ENCODE data around the gene IQCH.
"Not testable (repeated sequence)": the region's sequence is repeated elsewhere in the genome, so short reads cannot be mapped to it uniquely, and the experiment has no call there.

The IQCH gene

GRCh38 chr15:67246606-67247005 lies 8.0 kb upstream of the IQCH start:
- DNase-seq (ENCODE audit: low spot score): not testable (repeated sequence)

- no peak for DNase-seq (ENCODE audit: low spot score)
Observed at GRCh38 chr15:67248011-67248505, 6.5 kb upstream of the IQCH start.

- no peak for DNase-seq (ENCODE audit: low spot score)
Observed at GRCh38 chr15:67249830-67250229, 4.8 kb upstream of the IQCH start.

- DNase-seq (ENCODE audit: low spot score): no peak
Observed at GRCh38 chr15:67251318-67251717, 3.3 kb upstream of the IQCH start.

GRCh38 chr15:67253101-67253500 lies 1.5 kb upstream of the IQCH start:
- no peak for DNase-seq (ENCODE audit: low spot score)

GRCh38 chr15:67253549-67254237 lies 893 bp upstream of the IQCH start:
- DNase-seq (ENCODE audit: low spot score): no peak

GRCh38 chr15:67256051-67256450 lies 1.5 kb downstream of the IQCH start:
- no peak for DNase-seq (ENCODE audit: low spot score)

- DNase-seq (ENCODE audit: low spot score): not testable (repeated sequence)
Observed at GRCh38 chr15:67258412-67258811, 3.8 kb downstream of the IQCH start.

GRCh38 chr15:67259379-67259778 lies 4.8 kb downstream of the IQCH start:
- no peak for DNase-seq (ENCODE audit: low spot score)

GRCh38 chr15:67259806-67260205 lies 5.2 kb downstream of the IQCH start:
- DNase-seq (ENCODE audit: low spot score): no peak

GRCh38 chr15:67266870-67267269 lies 12.3 kb downstream of the IQCH start:
- DNase-seq (ENCODE audit: low spot score): no peak

GRCh38 chr15:67267440-67267839 lies 12.9 kb downstream of the IQCH start:
- DNase-seq (ENCODE audit: low spot score): no peak

- DNase-seq (ENCODE audit: low spot score): no peak
Observed at GRCh38 chr15:67267951-67268941, 13.7 kb downstream of the IQCH start.

- DNase-seq (ENCODE audit: low spot score): no peak
Observed at GRCh38 chr15:67274236-67274635, 19.6 kb downstream of the IQCH start.

GRCh38 chr15:67276666-67277065 lies 22.1 kb downstream of the IQCH start:
- DNase-seq (ENCODE audit: low spot score): no peak

GRCh38 chr15:67280217-67280616 lies 25.6 kb downstream of the IQCH start:
- DNase-seq (ENCODE audit: low spot score): no peak

- DNase-seq (ENCODE audit: low spot score): no peak
Observed at GRCh38 chr15:67281714-67282113, 27.1 kb downstream of the IQCH start.

- DNase-seq (ENCODE audit: low spot score): not testable (repeated sequence)
Observed at GRCh38 chr15:67285625-67286024, 31.0 kb downstream of the IQCH start.

GRCh38 chr15:67286400-67286799 lies 31.8 kb downstream of the IQCH start:
- not testable (repeated sequence) for DNase-seq (ENCODE audit: low spot score)

GRCh38 chr15:67290319-67290718 lies 35.7 kb downstream of the IQCH start:
- DNase-seq (ENCODE audit: low spot score): no peak

GRCh38 chr15:67296188-67296587 lies 41.6 kb downstream of the IQCH start:
- DNase-seq (ENCODE audit: low spot score): peak; percentile 20

- no peak for DNase-seq (ENCODE audit: low spot score)
Observed at GRCh38 chr15:67296684-67297083, 42.1 kb downstream of the IQCH start.

Data from HuH-7 (cell line).